Measurements from ENCODE around the gene KRI1.

DNA sequence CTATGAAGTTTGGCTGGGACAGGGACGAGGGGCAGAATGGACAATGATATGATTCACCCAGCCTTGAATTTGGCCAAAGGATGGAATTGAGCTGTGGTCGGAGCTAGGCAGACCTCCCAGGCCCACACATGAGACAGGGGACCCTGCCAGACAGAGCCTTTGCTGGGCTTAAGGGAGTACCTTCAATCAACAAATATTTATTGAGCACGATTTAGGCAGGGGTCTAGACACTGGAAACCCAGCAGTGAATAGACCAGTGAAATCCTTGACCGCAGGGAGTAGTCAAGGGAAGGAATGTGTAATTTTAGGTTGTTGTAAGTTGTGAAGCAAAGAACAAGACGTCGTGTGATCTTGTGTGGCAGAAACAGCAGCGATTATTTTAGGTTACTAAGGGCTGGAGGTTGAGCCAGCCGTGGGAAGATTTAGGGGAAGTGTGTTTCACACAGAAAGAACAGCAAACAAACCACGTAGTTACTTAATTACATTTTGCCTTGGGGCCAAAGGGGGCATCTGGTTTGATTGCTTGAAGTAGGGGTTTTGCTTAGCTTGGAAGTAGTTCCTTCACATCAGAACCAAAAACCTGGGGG, 38.2 kb upstream of the KRI1 start:
- TF ChIP-seq RARB (CRISPR knock-in tag; IDR thresholded peaks at IDR 0.05), result no peak
- no peak for TF ChIP-seq SNAI2 (CRISPR knock-in tag; IDR thresholded peaks at IDR 0.05)
- TF ChIP-seq ZC3H10 (CRISPR knock-in tag; IDR thresholded peaks at IDR 0.05), result no peak
- TF ChIP-seq BACH2 (CRISPR knock-in tag; IDR thresholded peaks at IDR 0.05; ENCODE audit: borderline replicate concordance), result no peak
- TF ChIP-seq, protein P1, sequence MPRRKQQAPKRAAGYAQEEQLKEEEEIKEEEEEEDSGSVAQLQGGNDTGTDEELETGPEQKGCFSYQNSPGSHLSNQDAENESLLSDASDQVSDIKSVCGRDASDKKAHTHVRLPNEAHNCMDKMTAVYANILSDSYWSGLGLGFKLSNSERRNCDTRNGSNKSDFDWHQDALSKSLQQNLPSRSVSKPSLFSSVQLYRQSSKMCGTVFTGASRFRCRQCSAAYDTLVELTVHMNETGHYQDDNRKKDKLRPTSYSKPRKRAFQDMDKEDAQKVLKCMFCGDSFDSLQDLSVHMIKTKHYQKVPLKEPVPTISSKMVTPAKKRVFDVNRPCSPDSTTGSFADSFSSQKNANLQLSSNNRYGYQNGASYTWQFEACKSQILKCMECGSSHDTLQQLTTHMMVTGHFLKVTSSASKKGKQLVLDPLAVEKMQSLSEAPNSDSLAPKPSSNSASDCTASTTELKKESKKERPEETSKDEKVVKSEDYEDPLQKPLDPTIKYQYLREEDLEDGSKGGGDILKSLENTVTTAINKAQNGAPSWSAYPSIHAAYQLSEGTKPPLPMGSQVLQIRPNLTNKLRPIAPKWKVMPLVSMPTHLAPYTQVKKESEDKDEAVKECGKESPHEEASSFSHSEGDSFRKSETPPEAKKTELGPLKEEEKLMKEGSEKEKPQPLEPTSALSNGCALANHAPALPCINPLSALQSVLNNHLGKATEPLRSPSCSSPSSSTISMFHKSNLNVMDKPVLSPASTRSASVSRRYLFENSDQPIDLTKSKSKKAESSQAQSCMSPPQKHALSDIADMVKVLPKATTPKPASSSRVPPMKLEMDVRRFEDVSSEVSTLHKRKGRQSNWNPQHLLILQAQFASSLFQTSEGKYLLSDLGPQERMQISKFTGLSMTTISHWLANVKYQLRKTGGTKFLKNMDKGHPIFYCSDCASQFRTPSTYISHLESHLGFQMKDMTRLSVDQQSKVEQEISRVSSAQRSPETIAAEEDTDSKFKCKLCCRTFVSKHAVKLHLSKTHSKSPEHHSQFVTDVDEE (CRISPR knock-in tag; IDR thresholded peaks at IDR 0.05), result no peak
- TF ChIP-seq, protein P2, sequence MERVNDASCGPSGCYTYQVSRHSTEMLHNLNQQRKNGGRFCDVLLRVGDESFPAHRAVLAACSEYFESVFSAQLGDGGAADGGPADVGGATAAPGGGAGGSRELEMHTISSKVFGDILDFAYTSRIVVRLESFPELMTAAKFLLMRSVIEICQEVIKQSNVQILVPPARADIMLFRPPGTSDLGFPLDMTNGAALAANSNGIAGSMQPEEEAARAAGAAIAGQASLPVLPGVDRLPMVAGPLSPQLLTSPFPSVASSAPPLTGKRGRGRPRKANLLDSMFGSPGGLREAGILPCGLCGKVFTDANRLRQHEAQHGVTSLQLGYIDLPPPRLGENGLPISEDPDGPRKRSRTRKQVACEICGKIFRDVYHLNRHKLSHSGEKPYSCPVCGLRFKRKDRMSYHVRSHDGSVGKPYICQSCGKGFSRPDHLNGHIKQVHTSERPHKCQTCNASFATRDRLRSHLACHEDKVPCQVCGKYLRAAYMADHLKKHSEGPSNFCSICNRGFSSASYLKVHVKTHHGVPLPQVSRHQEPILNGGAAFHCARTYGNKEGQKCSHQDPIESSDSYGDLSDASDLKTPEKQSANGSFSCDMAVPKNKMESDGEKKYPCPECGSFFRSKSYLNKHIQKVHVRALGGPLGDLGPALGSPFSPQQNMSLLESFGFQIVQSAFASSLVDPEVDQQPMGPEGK (CRISPR knock-in tag; IDR thresholded peaks at IDR 0.05; ENCODE audit: borderline replicate concordance), result no peak
- TF ChIP-seq, protein P3, sequence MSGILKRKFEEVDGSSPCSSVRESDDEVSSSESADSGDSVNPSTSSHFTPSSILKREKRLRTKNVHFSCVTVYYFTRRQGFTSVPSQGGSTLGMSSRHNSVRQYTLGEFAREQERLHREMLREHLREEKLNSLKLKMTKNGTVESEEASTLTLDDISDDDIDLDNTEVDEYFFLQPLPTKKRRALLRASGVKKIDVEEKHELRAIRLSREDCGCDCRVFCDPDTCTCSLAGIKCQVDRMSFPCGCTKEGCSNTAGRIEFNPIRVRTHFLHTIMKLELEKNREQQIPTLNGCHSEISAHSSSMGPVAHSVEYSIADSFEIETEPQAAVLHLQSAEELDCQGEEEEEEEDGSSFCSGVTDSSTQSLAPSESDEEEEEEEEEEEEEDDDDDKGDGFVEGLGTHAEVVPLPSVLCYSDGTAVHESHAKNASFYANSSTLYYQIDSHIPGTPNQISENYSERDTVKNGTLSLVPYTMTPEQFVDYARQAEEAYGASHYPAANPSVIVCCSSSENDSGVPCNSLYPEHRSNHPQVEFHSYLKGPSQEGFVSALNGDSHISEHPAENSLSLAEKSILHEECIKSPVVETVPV (CRISPR knock-in tag; IDR thresholded peaks at IDR 0.05), result no peak
- no peak for TF ChIP-seq TCF4 (CRISPR knock-in tag; IDR thresholded peaks at IDR 0.05; ENCODE audit: borderline replicate concordance)
- TF ChIP-seq ZNF565 (CRISPR knock-in tag; conservative IDR thresholded peaks at IDR 0.05; ENCODE audit: low read depth), result no peak
- TF ChIP-seq, protein P4, sequence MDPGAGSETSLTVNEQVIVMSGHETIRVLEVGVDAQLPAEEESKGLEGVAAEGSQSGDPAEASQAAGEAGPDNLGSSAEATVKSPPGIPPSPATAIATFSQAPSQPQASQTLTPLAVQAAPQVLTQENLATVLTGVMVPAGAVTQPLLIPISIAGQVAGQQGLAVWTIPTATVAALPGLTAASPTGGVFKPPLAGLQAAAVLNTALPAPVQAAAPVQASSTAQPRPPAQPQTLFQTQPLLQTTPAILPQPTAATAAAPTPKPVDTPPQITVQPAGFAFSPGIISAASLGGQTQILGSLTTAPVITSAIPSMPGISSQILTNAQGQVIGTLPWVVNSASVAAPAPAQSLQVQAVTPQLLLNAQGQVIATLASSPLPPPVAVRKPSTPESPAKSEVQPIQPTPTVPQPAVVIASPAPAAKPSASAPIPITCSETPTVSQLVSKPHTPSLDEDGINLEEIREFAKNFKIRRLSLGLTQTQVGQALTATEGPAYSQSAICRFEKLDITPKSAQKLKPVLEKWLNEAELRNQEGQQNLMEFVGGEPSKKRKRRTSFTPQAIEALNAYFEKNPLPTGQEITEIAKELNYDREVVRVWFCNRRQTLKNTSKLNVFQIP (CRISPR knock-in tag; IDR thresholded peaks at IDR 0.05; ENCODE audit: borderline replicate concordance, low read depth), result no peak
- TF ChIP-seq, protein P5, sequence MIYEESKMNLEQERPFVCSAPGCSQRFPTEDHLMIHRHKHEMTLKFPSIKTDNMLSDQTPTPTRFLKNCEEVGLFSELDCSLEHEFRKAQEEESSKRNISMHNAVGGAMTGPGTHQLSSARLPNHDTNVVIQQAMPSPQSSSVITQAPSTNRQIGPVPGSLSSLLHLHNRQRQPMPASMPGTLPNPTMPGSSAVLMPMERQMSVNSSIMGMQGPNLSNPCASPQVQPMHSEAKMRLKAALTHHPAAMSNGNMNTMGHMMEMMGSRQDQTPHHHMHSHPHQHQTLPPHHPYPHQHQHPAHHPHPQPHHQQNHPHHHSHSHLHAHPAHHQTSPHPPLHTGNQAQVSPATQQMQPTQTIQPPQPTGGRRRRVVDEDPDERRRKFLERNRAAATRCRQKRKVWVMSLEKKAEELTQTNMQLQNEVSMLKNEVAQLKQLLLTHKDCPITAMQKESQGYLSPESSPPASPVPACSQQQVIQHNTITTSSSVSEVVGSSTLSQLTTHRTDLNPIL (CRISPR knock-in tag; IDR thresholded peaks at IDR 0.05; ENCODE audit: low read depth), result no peak
- TF ChIP-seq ARNTL (CRISPR knock-in tag; IDR thresholded peaks at IDR 0.05; ENCODE audit: borderline replicate concordance, low read depth), result no peak
- no peak for TF ChIP-seq CSDC2 (CRISPR knock-in tag; IDR thresholded peaks at IDR 0.05)
